Measurements from ENCODE around the gene SLX9.

SLX9 gene

GRCh38 chr21:44900559-44901251 lies 39.1 kb upstream of the SLX9 start:
- Histone ChIP-seq H3K9me3 (no peaks in the 10 kb centered on the region), H3K4me3 (ENCODE audit: low read depth, low read length) (no peak overlapping the region), H3K27me3 (no peaks in the 10 kb centered on the region), H3K36me3 (no peaks in the 10 kb centered on the region), H3K4me1 (no peaks in the 10 kb centered on the region)
- DNase-seq = peak; percentile 16
- no peak for TF ChIP-seq CTCF (IDR thresholded peaks at IDR 0.05; ENCODE audit: low read depth, low read length)

- peak; percentile 4 for DNase-seq
- Histone ChIP-seq H3K9me3 (no peaks in the 10 kb centered on the region), H3K4me1 (no peaks in the 10 kb centered on the region), H3K36me3 (no peaks in the 10 kb centered on the region), H3K4me3 (ENCODE audit: low read depth, low read length) (no peak overlapping the region), H3K27me3 (no peaks in the 10 kb centered on the region)
- no peak for TF ChIP-seq CTCF (IDR thresholded peaks at IDR 0.05; ENCODE audit: low read depth, low read length)
Measured at GRCh38 chr21:44901391-44902074, 38.3 kb upstream of the SLX9 start.

GRCh38 chr21:44902268-44903049 lies 37.4 kb upstream of the SLX9 start:
- Histone ChIP-seq H3K9me3 (no peaks in the 10 kb centered on the region), H3K27me3 (no peaks in the 10 kb centered on the region), H3K4me3 (ENCODE audit: low read depth, low read length) (no peak overlapping the region), H3K4me1 (no peaks in the 10 kb centered on the region), H3K36me3 (no peaks in the 10 kb centered on the region)
- no peak for TF ChIP-seq CTCF (IDR thresholded peaks at IDR 0.05; ENCODE audit: low read depth, low read length)
- DNase-seq = peak; percentile 0

- no peak overlapping the region for H3K4me3 ChIP-seq (ENCODE audit: low read depth, low read length)
- no peaks in the 10 kb centered on the region for H3K27me3 ChIP-seq
- no peak for TF ChIP-seq CTCF (IDR thresholded peaks at IDR 0.05; ENCODE audit: low read depth, low read length)
- no peaks in the 10 kb centered on the region for H3K9me3 ChIP-seq
- no peaks in the 10 kb centered on the region for H3K4me1 ChIP-seq
- H3K36me3 ChIP-seq = no peaks in the 10 kb centered on the region
- no peak for DNase-seq
Measured at GRCh38 chr21:44903050-44903685, 36.7 kb upstream of the SLX9 start.

GRCh38 chr21:44903689-44904088 lies 36.1 kb upstream of the SLX9 start:
- H3K4me1 ChIP-seq = no peaks in the 10 kb centered on the region
- no peaks in the 10 kb centered on the region for H3K27me3 ChIP-seq
- no peaks in the 10 kb centered on the region for H3K36me3 ChIP-seq
- no peak for TF ChIP-seq CTCF (IDR thresholded peaks at IDR 0.05; ENCODE audit: low read depth, low read length)
- H3K4me3 ChIP-seq (ENCODE audit: low read depth, low read length) = no peak overlapping the region
- DNase-seq = no peak
- no peaks in the 10 kb centered on the region for H3K9me3 ChIP-seq
